ENCODE measurements around the gene KCNJ15.

- TF ChIP-seq SP1 (IDR thresholded peaks at IDR 0.05; ENCODE audit: low read depth, low read length) (no peak), JUND (IDR thresholded peaks at IDR 0.05; ENCODE audit: low read length) (no peak), CTCF (IDR thresholded peaks at IDR 0.05; ENCODE audit: control extremely low read depth in 1 of 3, insufficient read depth in 1 of 3, low read depth in 1 of 3, low read length in 3 of 3) (no peak), GABPA (IDR thresholded peaks at IDR 0.05; ENCODE audit: borderline replicate concordance, insufficient read depth, low read length) (no peak), USF2 (IDR thresholded peaks at IDR 0.05; ENCODE audit: low read length) (no peak), SRF (IDR thresholded peaks at IDR 0.05; ENCODE audit: low read depth, low read length) (no peak), JUN (IDR thresholded peaks at IDR 0.05; ENCODE audit: low read depth, low read length) (no peak)
These were observed 7.5 kb upstream of the KCNJ15 start for GRCh38 chr21:38249256-38249655.

Data from H1 (cell line).